ENCODE results near the gene CECR2. TPM values are rescaled to one million over a fixed set of nuclear protein-coding genes. Genes with fewer than 3 reads are reported as not detected.

The CECR2 gene
- total RNA-seq, 3 donors from 2014 or later (not counting 1 experiment from before 2014, with no cell fraction given): 0.02 to 0.45 TPM; not detected in 1

GRCh38 chr22:17431179-17431578 is 61.9 kb downstream of the CECR2 start:
- no peaks in the 10 kb centered on the region for H3K9me3 Mint-ChIP-seq
- no peak overlapping the region for H3K27ac Mint-ChIP-seq
- peaks cover 23 to 24% of the 10 kb centered on the region in 2 donors for H3K27me3 Mint-ChIP-seq (ENCODE audit: low read depth in 2 of 2)
- no peak for TF ChIP-seq CTCF (IDR thresholded peaks at IDR 0.05)
- H3K27ac ChIP-seq (ENCODE audit: low read length): no peak overlapping the region
- no peak overlapping the region for H3K4me3 Mint-ChIP-seq
- no peak for DNase-seq
- intact Hi-C loops (cut with micrococcal nuclease): no loop called here
- ATAC-seq: no peak
- no peaks in the 10 kb centered on the region for H3K4me1 ChIP-seq (ENCODE audit: control insufficient read depth, insufficient read depth, low read length)
- no peaks in the 10 kb centered on the region for H3K4me1 Mint-ChIP-seq
- no peaks in the 10 kb centered on the region for H3K36me3 ChIP-seq (ENCODE audit: control insufficient read depth, insufficient read depth, low read length)
- no peaks in the 10 kb centered on the region for H3K9me3 ChIP-seq (ENCODE audit: control insufficient read depth, insufficient read depth, low read length)
- no peaks in the 10 kb centered on the region for H3K36me3 Mint-ChIP-seq
- 80% methylated on average over 1 of the region's 1 CpG for WGBS (ENCODE audit: insufficient coverage)
- no peaks in the 10 kb centered on the region for H3K27me3 ChIP-seq (ENCODE audit: control insufficient read depth, insufficient read depth, low read length)
- no peak overlapping the region for H3K4me3 ChIP-seq (ENCODE audit: low read length)

- Mint-ChIP-seq H3K9me3 (no peaks in the 10 kb centered on the region), H3K27me3 (ENCODE audit: low read depth in 2 of 2) (peaks cover 22 to 23% of the 10 kb centered on the region in 2 donors), H3K27ac (no peak overlapping the region), H3K4me3 (no peak overlapping the region), H3K36me3 (no peaks in the 10 kb centered on the region), H3K4me1 (no peaks in the 10 kb centered on the region)
- Histone ChIP-seq H3K9me3 (ENCODE audit: control insufficient read depth, insufficient read depth, low read length) (no peaks in the 10 kb centered on the region), H3K4me1 (ENCODE audit: control insufficient read depth, insufficient read depth, low read length) (no peaks in the 10 kb centered on the region), H3K27me3 (ENCODE audit: control insufficient read depth, insufficient read depth, low read length) (no peaks in the 10 kb centered on the region), H3K36me3 (ENCODE audit: control insufficient read depth, insufficient read depth, low read length) (no peaks in the 10 kb centered on the region), H3K4me3 (ENCODE audit: low read length) (no peak overlapping the region), H3K27ac (ENCODE audit: low read length) (no peak overlapping the region)
- DNase-seq (no peak), ATAC-seq (no peak)
- intact Hi-C loops (cut with micrococcal nuclease): no loop called here
- 75% methylated on average over 3 of the region's 3 CpGs for WGBS (ENCODE audit: insufficient coverage)
- TF ChIP-seq CTCF (IDR thresholded peaks at IDR 0.05): no peak
Observed at GRCh38 chr22:17434856-17435255, 65.6 kb downstream of the CECR2 start.

- Mint-ChIP-seq H3K27me3 (ENCODE audit: low read depth in 2 of 2) (peaks cover 19 to 22% of the 10 kb centered on the region in 2 donors), H3K4me3 (no peak overlapping the region), H3K36me3 (no peaks in the 10 kb centered on the region), H3K4me1 (no peaks in the 10 kb centered on the region), H3K9me3 (no peaks in the 10 kb centered on the region), H3K27ac (no peak overlapping the region)
- DNase-seq (no peak), ATAC-seq (no peak)
- Histone ChIP-seq H3K4me1 (ENCODE audit: control insufficient read depth, insufficient read depth, low read length) (no peaks in the 10 kb centered on the region), H3K4me3 (ENCODE audit: low read length) (no peak overlapping the region), H3K27me3 (ENCODE audit: control insufficient read depth, insufficient read depth, low read length) (no peaks in the 10 kb centered on the region), H3K36me3 (ENCODE audit: control insufficient read depth, insufficient read depth, low read length) (no peaks in the 10 kb centered on the region), H3K27ac (ENCODE audit: low read length) (no peak overlapping the region), H3K9me3 (ENCODE audit: control insufficient read depth, insufficient read depth, low read length) (no peaks in the 10 kb centered on the region)
- 88% methylated on average over 2 of the region's 3 CpGs for WGBS (ENCODE audit: insufficient coverage)
- intact Hi-C loops (cut with micrococcal nuclease): no loop called here
- TF ChIP-seq CTCF (IDR thresholded peaks at IDR 0.05): no peak
Observed at GRCh38 chr22:17435375-17435774, 66.1 kb downstream of the CECR2 start.

GRCh38 chr22:17436382-17436980 is 67.2 kb downstream of the CECR2 start:
- no peak for TF ChIP-seq CTCF (IDR thresholded peaks at IDR 0.05)
- 27% methylated on average over 5 of the region's 5 CpGs for WGBS (ENCODE audit: insufficient coverage)
- H3K36me3 Mint-ChIP-seq: no peaks in the 10 kb centered on the region
- intact Hi-C loops (cut with micrococcal nuclease): no loop called here
- ATAC-seq (no peak), DNase-seq (no peak)
- no peak overlapping the region for H3K4me3 Mint-ChIP-seq
- Histone ChIP-seq H3K4me1 (ENCODE audit: control insufficient read depth, insufficient read depth, low read length) (no peaks in the 10 kb centered on the region), H3K4me3 (ENCODE audit: low read length) (no peak overlapping the region), H3K9me3 (ENCODE audit: control insufficient read depth, insufficient read depth, low read length) (no peaks in the 10 kb centered on the region), H3K27me3 (ENCODE audit: control insufficient read depth, insufficient read depth, low read length) (no peaks in the 10 kb centered on the region), H3K36me3 (ENCODE audit: control insufficient read depth, insufficient read depth, low read length) (no peaks in the 10 kb centered on the region), H3K27ac (ENCODE audit: low read length) (no peak overlapping the region)
- peaks cover 18 to 22% of the 10 kb centered on the region in 2 donors for H3K27me3 Mint-ChIP-seq (ENCODE audit: low read depth in 2 of 2)
- no peaks in the 10 kb centered on the region for H3K9me3 Mint-ChIP-seq
- H3K27ac Mint-ChIP-seq: no peak overlapping the region
- no peaks in the 10 kb centered on the region for H3K4me1 Mint-ChIP-seq
